Astrocyte (in vitro differentiated cells and primary cell): ENCODE measurements around the gene LINC00237. TPM values are rescaled to one million over a fixed set of nuclear protein-coding genes. Genes with fewer than 3 reads are reported as not detected.

Source experiments
- DNase-seq: peaks from one replicate; pipeline ENCODE4 v3.0.0-alpha.2; 2010; ENCODE audit warnings: low read depth
- FAIRE-seq: peaks from 2 replicates; lab custom pipeline; 2011; peaks lifted over from hg19 to GRCh38; lab: Jason Lieb, UNC
- H2AFZ ChIP-seq: 2 replicates; pipeline ENCODE4 v1.6.0; 2012; ENCODE audit warnings: low read depth, low read length, inconsistent platforms
- H3K27ac ChIP-seq: 2 replicates; pipeline ENCODE4 v1.5.1; 2011; ENCODE audit warnings: low read depth, low read length, inconsistent platforms
- H3K27me3 ChIP-seq: 2 replicates; pipeline ENCODE4 v1.6.0; 2011; ENCODE audit warnings: low read length, inconsistent platforms; ENCODE audit not compliant: insufficient read depth
- H3K36me3 ChIP-seq: 2 replicates; pipeline ENCODE4 v1.5.1; 2011; ENCODE audit warnings: low read length, inconsistent platforms; ENCODE audit not compliant: insufficient read depth
- H3K4me1 ChIP-seq: 2 replicates; pipeline ENCODE4 v1.5.1; 2011; ENCODE audit warnings: low read length, inconsistent platforms; ENCODE audit not compliant: insufficient read depth
- H3K4me2 ChIP-seq: 2 replicates; pipeline ENCODE4 v1.6.0; 2012; ENCODE audit warnings: low read length, inconsistent platforms
- H3K4me3 ChIP-seq: 2 replicates; pipeline ENCODE4 v1.5.1; 2011; ENCODE audit warnings: low read depth, mild to moderate bottlenecking, low read length, inconsistent platforms; ENCODE audit not compliant: insufficient read depth
- H3K79me2 ChIP-seq: 2 replicates; pipeline ENCODE4 v1.6.0; 2012; ENCODE audit warnings: mild to moderate bottlenecking, low read length, inconsistent platforms; ENCODE audit not compliant: insufficient read depth
- H3K9ac ChIP-seq: 2 replicates; pipeline ENCODE4 v1.6.0; 2012; ENCODE audit warnings: mild to moderate bottlenecking, low read length, inconsistent platforms
- H3K9me3 ChIP-seq: 2 replicates; pipeline ENCODE4 v1.5.1; 2012; ENCODE audit warnings: low read depth, mild to moderate bottlenecking, low read length, inconsistent platforms; ENCODE audit not compliant: insufficient read depth
- H4K20me1 ChIP-seq: 2 replicates; pipeline ENCODE4 v1.6.0; 2012; ENCODE audit warnings: low read length, inconsistent platforms; ENCODE audit not compliant: insufficient read depth
- H3K27ac Mint-ChIP-seq: one replicate; pipeline ENCODE4 v1.8.0; 2021; ENCODE audit warnings: mild to moderate bottlenecking, mixed read lengths; ENCODE audit not compliant: unreplicated experiment
- H3K27me3 Mint-ChIP-seq: one replicate; pipeline ENCODE4 v1.8.0; 2021; ENCODE audit warnings: low read depth, mixed read lengths; ENCODE audit not compliant: unreplicated experiment
- H3K36me3 Mint-ChIP-seq: one replicate; pipeline ENCODE4 v1.8.0; 2021; ENCODE audit warnings: low read depth, mixed read lengths; ENCODE audit not compliant: unreplicated experiment
- H3K4me1 Mint-ChIP-seq: one replicate; pipeline ENCODE4 v1.8.0; 2021; ENCODE audit warnings: low read depth, mixed read lengths; ENCODE audit not compliant: unreplicated experiment
- H3K4me3 Mint-ChIP-seq: one replicate; pipeline ENCODE4 v1.8.0; 2021; ENCODE audit warnings: mild to moderate bottlenecking, moderate library complexity, mixed read lengths; ENCODE audit not compliant: unreplicated experiment
- H3K9me3 Mint-ChIP-seq: one replicate; pipeline ENCODE4 v1.8.0; 2021; ENCODE audit warnings: mild to moderate bottlenecking, mixed read lengths; ENCODE audit not compliant: unreplicated experiment
- EZH2 ChIP-seq: IDR thresholded peaks from 2 replicates; pipeline ENCODE4 v1.6.1; 2012; ENCODE audit warnings: mild to moderate bottlenecking, low read length, inconsistent platforms; ENCODE audit not compliant: insufficient read depth
- total RNA-seq: library from RNA; stranded (reverse); gene quantifications from 2 replicates; pipeline ENCODE4 v1.2.1, GENCODE V29; 2021
- TF ChIP-seq, protein P1 (sequence below): IDR thresholded peaks from 2 replicates; pipeline ENCODE4 v1.5.1; 2011; ENCODE audit warnings: low read depth, mild to moderate bottlenecking, inconsistent platforms, low read length, moderate library complexity; ENCODE audit not compliant: insufficient read depth

Gene LINC00237
- total RNA-seq, 1 donor from 2014 or later = not detected

GRCh38 chr20:21046413-21047070 lies 59.6 kb downstream of the LINC00237 start:
- no peak overlapping the region for H3K4me3 ChIP-seq
- FAIRE-seq (no peak), DNase-seq (no peak)
- no peak overlapping the region for H3K9ac ChIP-seq
- H3K79me2 ChIP-seq = no peaks in the 10 kb centered on the region
- H3K27me3 ChIP-seq = no peaks in the 10 kb centered on the region
- H3K4me3 Mint-ChIP-seq = no peak overlapping the region
- no peak overlapping the region for H3K4me2 ChIP-seq
- no peaks in the 10 kb centered on the region for H3K9me3 ChIP-seq
- H2AFZ ChIP-seq = no peak overlapping the region
- H3K9me3 Mint-ChIP-seq = peaks cover 5% of the 10 kb centered on the region
- H4K20me1 ChIP-seq = no peaks in the 10 kb centered on the region
- no peaks in the 10 kb centered on the region for H3K4me1 ChIP-seq
- peaks cover 2% of the 10 kb centered on the region for H3K4me1 Mint-ChIP-seq
- no peak overlapping the region for H3K27ac ChIP-seq
- no peak overlapping the region for H3K27ac Mint-ChIP-seq
- no peaks in the 10 kb centered on the region for H3K36me3 ChIP-seq
- peaks cover 2% of the 10 kb centered on the region for H3K27me3 Mint-ChIP-seq
- TF ChIP-seq, protein P1, sequence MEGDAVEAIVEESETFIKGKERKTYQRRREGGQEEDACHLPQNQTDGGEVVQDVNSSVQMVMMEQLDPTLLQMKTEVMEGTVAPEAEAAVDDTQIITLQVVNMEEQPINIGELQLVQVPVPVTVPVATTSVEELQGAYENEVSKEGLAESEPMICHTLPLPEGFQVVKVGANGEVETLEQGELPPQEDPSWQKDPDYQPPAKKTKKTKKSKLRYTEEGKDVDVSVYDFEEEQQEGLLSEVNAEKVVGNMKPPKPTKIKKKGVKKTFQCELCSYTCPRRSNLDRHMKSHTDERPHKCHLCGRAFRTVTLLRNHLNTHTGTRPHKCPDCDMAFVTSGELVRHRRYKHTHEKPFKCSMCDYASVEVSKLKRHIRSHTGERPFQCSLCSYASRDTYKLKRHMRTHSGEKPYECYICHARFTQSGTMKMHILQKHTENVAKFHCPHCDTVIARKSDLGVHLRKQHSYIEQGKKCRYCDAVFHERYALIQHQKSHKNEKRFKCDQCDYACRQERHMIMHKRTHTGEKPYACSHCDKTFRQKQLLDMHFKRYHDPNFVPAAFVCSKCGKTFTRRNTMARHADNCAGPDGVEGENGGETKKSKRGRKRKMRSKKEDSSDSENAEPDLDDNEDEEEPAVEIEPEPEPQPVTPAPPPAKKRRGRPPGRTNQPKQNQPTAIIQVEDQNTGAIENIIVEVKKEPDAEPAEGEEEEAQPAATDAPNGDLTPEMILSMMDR = no peak
- no peak for TF ChIP-seq EZH2
- no peaks in the 10 kb centered on the region for H3K36me3 Mint-ChIP-seq

Other genes with a start within 250 kb of the LINC00237 start
- 9.7 and 15.5 TPM in 2 replicates for gene KIZ, start 19.7 kb upstream of the LINC00237 start, total RNA-seq
- 68.2 and 74.5 TPM in 2 replicates for gene XRN2, start 197.0 kb upstream of the LINC00237 start, total RNA-seq